Measurements from ENCODE around the gene TRIM7. TPM values are rescaled to one million over a fixed set of nuclear protein-coding genes. Genes with fewer than 3 reads are reported as not detected.
A peak's percentile ranks its signal among the peaks of the same experiment; 100 is the strongest.

Gene TRIM7
- total and polyA plus RNA-seq, 9 of the 15 experiments (the other 6 are each of a cell fraction or from before 2014, with no cell fraction given) = 2.6 to 14.9 (median 8.9) TPM

- Histone ChIP-seq H3K27me3 (ENCODE audit: control insufficient read depth in 2 of 2, insufficient read depth in 2 of 2, low read length in 2 of 2) (no peaks in the 10 kb centered on the region), H3K79me2 (ENCODE audit: control insufficient read depth, insufficient read depth, low read length) (no peaks in the 10 kb centered on the region), H3K4me1 (replicated peaks in 1 of 2; ENCODE audit: control insufficient read depth in 2 of 2, insufficient read depth in 2 of 2, low read length in 2 of 2) (peaks cover 20 to 47% of the 10 kb centered on the region in 2 experiments; a peak in 4 of 5 replicates), H3K4me2 (ENCODE audit: insufficient read depth, low read length) (no peak overlapping the region), H3K36me3 (ENCODE audit: control insufficient read depth, insufficient read depth, low read length) (no peaks in the 10 kb centered on the region), H4K20me1 (replicated peaks; ENCODE audit: control insufficient read depth, insufficient read depth, low read length) (no peaks in the 10 kb centered on the region), H3K27ac (ENCODE audit: extremely low read depth, low read depth, low read length) (no peak overlapping the region), H3K9ac (ENCODE audit: insufficient read depth in 1 of 2, low read depth in 2 of 2, low read length in 2 of 2) (no peak overlapping the region), H3K4me3 (no peak overlapping the region), H3K9me1 (ENCODE audit: control insufficient read depth, insufficient read depth, low read length) (no peaks in the 10 kb centered on the region), H2AFZ (ENCODE audit: low read depth, low read length) (no peak overlapping the region), H3K9me3 (replicated peaks; ENCODE audit: control insufficient read depth, insufficient read depth, low read depth, low read length) (no peaks in the 10 kb centered on the region)
- WGBS (ENCODE audit: insufficient coverage, low coverage, missing lambda C conversion rate) = 63% methylated on average over 4 of the region's 4 CpGs
- no TSS peak for BruUV-seq (replicated peaks)
- in situ Hi-C loops (cut with MboI) (no loop called here), intact Hi-C loops (cut with micrococcal nuclease) (no loop called here)
- FAIRE-seq = no peak
- 0 out of 2 replicates have a peak, but pooled peaks have one; percentile 10 for TF ChIP-seq KLF1 (tag; IDR thresholded peaks at IDR 0.05)
- no peak for TF ChIP-seq TOE1 (IDR thresholded peaks at IDR 0.05; ENCODE audit: borderline replicate concordance)
- no peak for TF ChIP-seq TOE1 (CRISPR knock-in tag; IDR thresholded peaks at IDR 0.05; ENCODE audit: borderline replicate concordance, low read depth)
- ChIA-PET POLR2A (interaction anchor here (0.7 to 5.0 kb wide), 3 partner anchors 9 to 83 kb away, joined by 3 to 69 read pairs (median 4); no protein-coding TSS in a partner anchor), CTCF (ENCODE audit: low intra/inter-chr PET ratio) (no interaction called here)
- no peak for DNase-seq (ENCODE audit: extremely low read depth in 1 of 4, low spot score in 3 of 4)
- ATAC-seq = no peak
Measured at GRCh38 chr5:181200816-181201215, 4.2 kb downstream of the TRIM7 start.

GRCh38 chr5:181199881-181200638 lies 4.9 kb downstream of the TRIM7 start:
- H3K4me2 ChIP-seq (ENCODE audit: insufficient read depth, low read length) = peak overlapping the region; percentile 36
- H2AFZ ChIP-seq (ENCODE audit: low read depth, low read length) = peak overlapping the region; percentile 3; the same call in 1 of the 2 replicates
- FAIRE-seq = peak; percentile 95
- H3K27me3 ChIP-seq (ENCODE audit: control insufficient read depth in 2 of 2, insufficient read depth in 2 of 2, low read length in 2 of 2) = no peaks in the 10 kb centered on the region
- no peaks in the 10 kb centered on the region for H3K36me3 ChIP-seq (ENCODE audit: control insufficient read depth, insufficient read depth, low read length)
- no peak overlapping the region for H3K4me3 ChIP-seq
- H3K79me2 ChIP-seq (ENCODE audit: control insufficient read depth, insufficient read depth, low read length) = no peaks in the 10 kb centered on the region
- no peaks in the 10 kb centered on the region for H4K20me1 ChIP-seq (replicated peaks; ENCODE audit: control insufficient read depth, insufficient read depth, low read length)
- peak in 3 of 4 experiments; percentile 41 to 71 (median 51) for DNase-seq (ENCODE audit: extremely low read depth in 1 of 4, low spot score in 3 of 4)
- H3K9me3 ChIP-seq (replicated peaks; ENCODE audit: control insufficient read depth, insufficient read depth, low read depth, low read length) = no peaks in the 10 kb centered on the region
- intact Hi-C loops (cut with micrococcal nuclease) (no loop called here), in situ Hi-C loops (cut with MboI) (no loop called here)
- peaks cover 16 to 47% of the 10 kb centered on the region in 2 experiments; a peak in 4 of 5 replicates for H3K4me1 ChIP-seq (replicated peaks in 1 of 2; ENCODE audit: control insufficient read depth in 2 of 2, insufficient read depth in 2 of 2, low read length in 2 of 2)
- BruUV-seq (replicated peaks) = no TSS peak
- no peaks in the 10 kb centered on the region for H3K9me1 ChIP-seq (ENCODE audit: control insufficient read depth, insufficient read depth, low read length)
- ChIA-PET POLR2A (interaction anchor here (0.5 to 1.4 kb wide), 5 partner anchors 8 to 60 kb away, joined by 3 to 4 read pairs (median 4); no protein-coding TSS in a partner anchor), CTCF (ENCODE audit: low intra/inter-chr PET ratio) (no interaction called here)
- peak overlapping the region in 1 of 2 experiments; percentile 77; a peak in 2 of 4 replicates for H3K9ac ChIP-seq (ENCODE audit: insufficient read depth in 1 of 2, low read depth in 2 of 2, low read length in 2 of 2)
- H3K27ac ChIP-seq (ENCODE audit: extremely low read depth, low read depth, low read length) = no peak overlapping the region
- ATAC-seq = peak; percentile 56
- 46% methylated on average over 11 of the region's 12 CpGs for WGBS (ENCODE audit: insufficient coverage, low coverage, missing lambda C conversion rate)
- TF ChIP-seq MEF2D (tag; conservative IDR thresholded peaks at IDR 0.05; ENCODE audit: low read depth) (no peak), MTA3 (IDR thresholded peaks at IDR 0.05; ENCODE audit: borderline replicate concordance) (no peak), THRAP3 (IDR thresholded peaks at IDR 0.05; ENCODE audit: borderline replicate concordance) (no peak), ZNF668 (CRISPR knock-in tag; IDR thresholded peaks at IDR 0.05) (no peak), CXXC5 (CRISPR knock-in tag; IDR thresholded peaks at IDR 0.05) (peak; percentile 72), KDM1A (IDR thresholded peaks at IDR 0.05) (peak in 1 of 2 experiments; percentile 38; a peak in 1 of 4 replicates), PHF21A (IDR thresholded peaks at IDR 0.05; ENCODE audit: borderline replicate concordance, low read depth) (0 out of 2 replicates have a peak, but pooled peaks have one; percentile 42), BHLHE40 (IDR thresholded peaks at IDR 0.05; ENCODE audit: low read length) (0 out of 2 replicates have a peak, but pooled peaks have one; percentile 17), KLF13 (tag; IDR thresholded peaks at IDR 0.05; ENCODE audit: borderline replicate concordance, low read depth) (peak; percentile 80), HDAC1 (IDR thresholded peaks at IDR 0.05) (peak in 1 of 2 experiments; percentile 24; a peak in 1 of 4 replicates), HMGN3 (IDR thresholded peaks at IDR 0.05; ENCODE audit: borderline replicate concordance, extremely low read depth, insufficient read length, low read depth, low read length) (no peak), JUND (IDR thresholded peaks at IDR 0.05; ENCODE audit: borderline replicate concordance, low read depth, low read length) (peak; percentile 66; the same call in 1 of the 2 replicates), JUND (tag; IDR thresholded peaks at IDR 0.05; ENCODE audit: borderline replicate concordance, low read depth, low read length) (peak; percentile 55; the same call in 1 of the 3 replicates)
